Endothelial cell of umbilical vein (primary cell): ENCODE data around the gene GP9. TPM values are rescaled to one million over a fixed set of nuclear protein-coding genes. Genes with fewer than 3 reads are reported as not detected.

Experiments used
- BruUV-seq: library from RNA; stranded (reverse); fragments of 400-500 nt; replicated peaks from 2 replicates; lab custom pipeline; 2021; lab: Mats Ljungman, UMichigan
- CTCF ChIA-PET: fragments of 300-600, 350-600 bp; sonication (Branson Sonifier 250); formaldehyde crosslinking; loops from one replicate; lab custom pipeline; 2021; ENCODE audit warnings: antibody characterized with exemption, inconsistent platforms; lab: Charles Lee
- POLR2A ChIA-PET: fragments of 300-600, 350-600 bp; sonication (Branson Sonifier 250); formaldehyde crosslinking; loops from one replicate; lab custom pipeline; 2021; ENCODE audit warnings: antibody characterized with exemption, inconsistent platforms; lab: Charles Lee
- DNase-seq: peaks from one replicate; pipeline ENCODE4 v3.0.0-alpha.2; 2011; ENCODE audit warnings: low read depth, low spot score
- FAIRE-seq: peaks from 2 replicates; lab custom pipeline; 2011; peaks lifted over from hg19 to GRCh38; lab: Jason Lieb, UNC
- H2AFZ ChIP-seq: 2 replicates; pipeline ENCODE4 v1.6.0; 2012; ENCODE audit warnings: low read depth, low read length, control low read depth, inconsistent platforms
- H3K27ac ChIP-seq: 2 replicates; pipeline ENCODE4 v1.5.1; 2011; ENCODE audit warnings: low read depth, mild to moderate bottlenecking, control low read depth, low read length, moderate library complexity; ENCODE audit not compliant: insufficient read depth
- H3K27me3 ChIP-seq, 2 experiments: 2 replicates each; pipeline versions ENCODE4 v1.6.0 to v1.6.1; 2011; ENCODE audit warnings: low read length in 2 of 2, mixed read lengths in 1 of 2; ENCODE audit not compliant: control insufficient read depth in 2 of 2, insufficient read depth in 2 of 2
- H3K36me3 ChIP-seq, 2 experiments: 2 replicates in 1 of 2; 3 replicates in 1 of 2; pipeline ENCODE4 v1.5.1; 2011; ENCODE audit warnings: low read length in 2 of 2, mild to moderate bottlenecking in 1 of 2, moderate library complexity in 1 of 2; ENCODE audit not compliant: control insufficient read depth in 2 of 2, insufficient read depth in 2 of 2; ENCODE audit errors: extremely low read depth in 1 of 2
- H3K4me1 ChIP-seq: 3 replicates; pipeline ENCODE4 v1.5.1; 2011; ENCODE audit warnings: mild to moderate bottlenecking, low read length; ENCODE audit not compliant: control insufficient read depth, insufficient read depth; ENCODE audit errors: extremely low read depth
- H3K4me2 ChIP-seq: 2 replicates; pipeline ENCODE4 v1.6.1; 2011; ENCODE audit warnings: low read length, control low read depth, mixed read lengths; ENCODE audit not compliant: insufficient read depth
- H3K4me3 ChIP-seq, 3 experiments: fragments of 200-600 bp in 1 of 3; sonication (generic), shearing (Covaris generic) in 1 of 3; replicated peaks in 1 of 3; 2 replicates each; pipeline ENCODE4 v1.5.1; 2011 to 2016; ENCODE audit warnings: control low read depth in 3 of 3, low read length in 3 of 3, mild to moderate bottlenecking in 2 of 3, inconsistent platforms in 1 of 3, low read depth in 1 of 3, moderate library complexity in 1 of 3; ENCODE audit not compliant: insufficient read depth in 1 of 3
- H3K79me2 ChIP-seq: 2 replicates; pipeline ENCODE4 v1.6.0; 2012; ENCODE audit warnings: low read length, inconsistent platforms; ENCODE audit not compliant: control insufficient read depth, insufficient read depth
- H3K9ac ChIP-seq: replicated peaks from 2 replicates; pipeline ENCODE3; 2011; ENCODE audit warnings: low read length, control low read depth; ENCODE audit not compliant: insufficient read depth; ENCODE audit errors: extremely low read depth
- H3K9me1 ChIP-seq: replicated peaks from 3 replicates; pipeline ENCODE4 v1.6.0; 2011; ENCODE audit warnings: mild to moderate bottlenecking, low read length; ENCODE audit not compliant: control insufficient read depth, insufficient read depth; ENCODE audit errors: extremely low read depth
- H3K9me3 ChIP-seq: replicated peaks from 2 replicates; pipeline ENCODE4 v1.5.1; 2012; ENCODE audit warnings: low read length, inconsistent platforms; ENCODE audit not compliant: control insufficient read depth, insufficient read depth
- H4K20me1 ChIP-seq: replicated peaks from 2 replicates; pipeline ENCODE3; 2011; ENCODE audit warnings: mild to moderate bottlenecking, low read length; ENCODE audit not compliant: control insufficient read depth, insufficient read depth; ENCODE audit errors: extremely low read depth
- CTCF ChIP-seq, 2 donors: IDR thresholded peaks; 1 replicate in 1 of 2; 2 replicates in 1 of 2; pipeline ENCODE4 v1.5.1; 2011; ENCODE audit warnings: low read length in 2 of 2, mild to moderate bottlenecking in 2 of 2, moderate library complexity in 2 of 2, control low read depth in 1 of 2, inconsistent platforms in 1 of 2, low read depth in 1 of 2; ENCODE audit not compliant: insufficient read depth in 1 of 2; ENCODE audit errors: extremely low read depth in 1 of 2
- EZH2 ChIP-seq: IDR thresholded peaks from 2 replicates; pipeline ENCODE4 v1.6.1; 2012; ENCODE audit warnings: borderline replicate concordance, low read depth, mild to moderate bottlenecking, moderate library complexity, low read length, inconsistent platforms; ENCODE audit not compliant: severe bottlenecking
- FOS ChIP-seq: IDR thresholded peaks from 2 replicates; pipeline ENCODE4 v1.6.1; 2011; ENCODE audit warnings: mild to moderate bottlenecking, low read length, moderate library complexity, borderline replicate concordance; ENCODE audit not compliant: insufficient read depth
- GATA2 ChIP-seq: IDR thresholded peaks from 2 replicates; pipeline ENCODE4 v1.7.0; 2011; ENCODE audit warnings: low read depth, mild to moderate bottlenecking, moderate library complexity, mixed read lengths, low read length; ENCODE audit not compliant: insufficient read length, insufficient read depth
- JUN ChIP-seq: IDR thresholded peaks from 2 replicates; pipeline ENCODE4 v1.6.1; 2011; ENCODE audit warnings: borderline replicate concordance, low read depth; ENCODE audit not compliant: insufficient read length, insufficient read depth
- MYC ChIP-seq: IDR thresholded peaks from one replicate; pipeline ENCODE4 v1.6.1; 2011; ENCODE audit warnings: mild to moderate bottlenecking, low read depth, low read length
- POLR2A ChIP-seq: IDR thresholded peaks from 2 replicates; pipeline ENCODE4 v1.6.1; 2012; ENCODE audit warnings: low read depth, mild to moderate bottlenecking, control low read depth, low read length
- POLR2AphosphoS5 ChIP-seq: IDR thresholded peaks from 2 replicates; pipeline ENCODE4 v1.6.1; 2012; ENCODE audit warnings: low read depth, mild to moderate bottlenecking, control low read depth, low read length, moderate library complexity; ENCODE audit not compliant: insufficient read depth
- dilution Hi-C: fragments of 300-500 bp; cut with MboI; formaldehyde crosslinking; loops from one replicate; pipeline ENCODE4 v1.15.0; 2019; ENCODE audit warnings: low sequenced_read_pairs; ENCODE audit not compliant: extremely low pct_ligation_motif_present
- intact Hi-C: fragments of 100-400 bp; cut with micrococcal nuclease; formaldehyde crosslinking; loops from one replicate; pipeline ENCODE4 v1.10.0; 2022
- polyA plus RNA-seq, 4 experiments: library from polyadenylated mRNA; depleted of rRNA in 3 of 4; stranded (reverse) in 3 of 4; unstranded in 1 of 4; fragments of >200 nt; gene quantifications; 2 replicates each; pipeline versions ENCODE4 v1.2.1 to v1.2.3, GENCODE V29; 2011 to 2012; ENCODE audit warnings: missing spikeins in 1 of 4
- total RNA-seq: library from RNA; stranded (reverse); gene quantifications from 2 replicates; pipeline ENCODE4 v1.2.3, GENCODE V29; 2021
- TF ChIP-seq, protein P1 (sequence below): IDR thresholded peaks from 2 replicates; pipeline ENCODE4 v1.6.1; 2011; ENCODE audit not compliant: insufficient read depth, insufficient read length

Gene GP9
- total and polyA plus RNA-seq, 2 donors (not counting 3 experiments of a cell fraction or from before 2014, with no cell fraction given) = not detected

- no TSS peak for BruUV-seq
- Histone ChIP-seq H3K9me3 (no peaks in the 10 kb centered on the region), H3K4me1 (peaks cover 33% of the 10 kb centered on the region), H3K9me1 (no peaks in the 10 kb centered on the region), H3K27me3 (no peaks in the 10 kb centered on the region), H3K4me2 (no peak overlapping the region), H3K4me3 (no peak overlapping the region), H3K9ac (no peak overlapping the region), H3K27ac (no peak overlapping the region), H3K36me3 (no peaks in the 10 kb centered on the region), H4K20me1 (no peaks in the 10 kb centered on the region), H2AFZ (no peak overlapping the region), H3K79me2 (no peaks in the 10 kb centered on the region)
- FAIRE-seq (no peak), DNase-seq (no peak)
- ChIA-PET POLR2A (no interaction called here), CTCF (interaction anchor here (5.0 kb wide), 1 partner anchor 49 kb away, joined by 34 read pairs; no protein-coding TSS in a partner anchor)
- intact Hi-C loops (no loop called here), dilution Hi-C loops (no loop called here)
- TF ChIP-seq JUN (no peak), POLR2AphosphoS5 (no peak), CTCF (IDR thresholded peaks at IDR 0.05; ENCODE audit: extremely low read depth in 1 of 2, insufficient read depth in 1 of 2, low read depth in 1 of 2, low read length in 2 of 2) (no peak), EZH2 (no peak), GATA2 (no peak), POLR2A (no peak), FOS (no peak), MYC (no peak)
- TF ChIP-seq, protein P1, sequence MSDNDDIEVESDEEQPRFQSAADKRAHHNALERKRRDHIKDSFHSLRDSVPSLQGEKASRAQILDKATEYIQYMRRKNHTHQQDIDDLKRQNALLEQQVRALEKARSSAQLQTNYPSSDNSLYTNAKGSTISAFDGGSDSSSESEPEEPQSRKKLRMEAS = no peak
These were observed 41.3 kb upstream of the GP9 start for GRCh38 chr3:129019266-129019665.
